ENCODE measurements around the gene PRRT1.

Gene PRRT1

GRCh38 chr6:32171234-32171633, 19.5 kb upstream of the PRRT1 start:
- H3K4me1 ChIP-seq (ENCODE audit: control insufficient read depth in 1 of 2, insufficient read depth in 1 of 2, low read depth in 1 of 2, low read length in 1 of 2): peaks cover 22 to 30% of the 10 kb centered on the region in 2 experiments
- no peak overlapping the region for H3K4me3 ChIP-seq (ENCODE audit: low read depth in 1 of 2, low read length in 1 of 2)
- no peak overlapping the region for H3K27ac ChIP-seq
- no peak for TF ChIP-seq CTCF (IDR thresholded peaks at IDR 0.05)
- H3K27me3 ChIP-seq: no peaks in the 10 kb centered on the region
- H3K9me3 ChIP-seq: no peaks in the 10 kb centered on the region
- H3K36me3 ChIP-seq: peaks cover 44% of the 10 kb centered on the region

- Histone ChIP-seq H3K4me1 (ENCODE audit: control insufficient read depth in 1 of 2, insufficient read depth in 1 of 2, low read depth in 1 of 2, low read length in 1 of 2) (peaks cover 16 to 23% of the 10 kb centered on the region in 2 experiments), H3K27ac (no peak overlapping the region), H3K27me3 (no peaks in the 10 kb centered on the region), H3K36me3 (peaks cover 44% of the 10 kb centered on the region), H3K4me3 (ENCODE audit: low read depth in 1 of 2, low read length in 1 of 2) (no peak overlapping the region), H3K9me3 (no peaks in the 10 kb centered on the region)
- no peak for TF ChIP-seq CTCF (IDR thresholded peaks at IDR 0.05)
Measured at GRCh38 chr6:32170294-32170693, 18.6 kb upstream of the PRRT1 start.

GRCh38 chr6:32168807-32169591, 17.3 kb upstream of the PRRT1 start:
- Histone ChIP-seq H3K36me3 (peaks cover 44% of the 10 kb centered on the region), H3K9me3 (no peaks in the 10 kb centered on the region), H3K27me3 (no peaks in the 10 kb centered on the region), H3K27ac (no peak overlapping the region), H3K4me1 (ENCODE audit: control insufficient read depth in 1 of 2, insufficient read depth in 1 of 2, low read depth in 1 of 2, low read length in 1 of 2) (peaks cover 9 to 13% of the 10 kb centered on the region in 2 experiments), H3K4me3 (ENCODE audit: low read depth in 1 of 2, low read length in 1 of 2) (no peak overlapping the region)
- TF ChIP-seq CTCF (IDR thresholded peaks at IDR 0.05): no peak

GRCh38 chr6:32168350-32168749, 16.6 kb upstream of the PRRT1 start:
- Histone ChIP-seq H3K27me3 (no peaks in the 10 kb centered on the region), H3K4me1 (ENCODE audit: control insufficient read depth in 1 of 2, insufficient read depth in 1 of 2, low read depth in 1 of 2, low read length in 1 of 2) (peaks cover 9 to 10% of the 10 kb centered on the region in 2 experiments), H3K4me3 (ENCODE audit: low read depth in 1 of 2, low read length in 1 of 2) (no peak overlapping the region), H3K27ac (no peak overlapping the region), H3K9me3 (no peaks in the 10 kb centered on the region), H3K36me3 (peaks cover 44% of the 10 kb centered on the region)
- no peak for TF ChIP-seq CTCF (IDR thresholded peaks at IDR 0.05)

GRCh38 chr6:32167761-32168262, 16.1 kb upstream of the PRRT1 start:
- Histone ChIP-seq H3K4me1 (ENCODE audit: control insufficient read depth in 1 of 2, insufficient read depth in 1 of 2, low read depth in 1 of 2, low read length in 1 of 2) (peaks cover 4% of the 10 kb centered on the region in 2 experiments), H3K27ac (no peak overlapping the region), H3K4me3 (ENCODE audit: low read depth in 1 of 2, low read length in 1 of 2) (no peak overlapping the region), H3K9me3 (no peaks in the 10 kb centered on the region), H3K36me3 (peaks cover 44% of the 10 kb centered on the region), H3K27me3 (no peaks in the 10 kb centered on the region)
- TF ChIP-seq CTCF (IDR thresholded peaks at IDR 0.05): no peak
